ENCODE measurements around the gene IL17C.

- TF ChIP-seq CTCF (IDR thresholded peaks at IDR 0.05; ENCODE audit: insufficient read depth, low read length, poor library complexity, severe bottlenecking) = no peak
- TF ChIP-seq EZH2phosphoT487 (conservative IDR thresholded peaks at IDR 0.05; ENCODE audit: low read length) = no peak
Measured at GRCh38 chr16:88608076-88608475, 30.3 kb upstream of the IL17C start.

All from SU-DHL-6 (cell line).